Gastrocnemius medialis (tissue), 4 donors: ENCODE results near the gene IL2RA. TPM values are rescaled to one million over a fixed set of nuclear protein-coding genes. Genes with fewer than 3 reads are reported as not detected.

ENCODE experiments used
- ATAC-seq, 2 donors: fragments of 150-250 bp; one replicate each; pipeline ENCODE4 v1.9.1; 2016
- DNase-seq, 2 donors: peaks; one replicate each; pipeline ENCODE4 v3.0.0-alpha.2; 2019
- H3K27ac ChIP-seq, 4 donors: fragments of 200-600 bp; sonication (generic); 1 replicate in 1 of 4; 2 replicates in 3 of 4; pipeline ENCODE4 v1.5.1; 2016 to 2018; ENCODE audit warnings: mild to moderate bottlenecking in 2 of 4, moderate library complexity in 1 of 4
- H3K27me3 ChIP-seq, 3 donors: fragments of 200-600 bp; sonication (generic) in 2 of 3; 1 replicate in 1 of 3; 2 replicates in 2 of 3; pipeline versions ENCODE4 v1.5.1 to v1.6.0; 2016 to 2019; ENCODE audit warnings: mild to moderate bottlenecking in 1 of 3, moderate library complexity in 1 of 3
- H3K36me3 ChIP-seq, 2 donors: fragments of 200-600 bp; sonication (generic) in 1 of 2; one replicate each; pipeline ENCODE4 v1.5.1; 2017 to 2018
- H3K4me1 ChIP-seq, 2 donors: fragments of 200-600 bp; sonication (generic) in 1 of 2; one replicate each; pipeline ENCODE4 v1.5.1; 2016 to 2017; ENCODE audit warnings: mild to moderate bottlenecking in 2 of 2
- H3K4me3 ChIP-seq, 4 donors: fragments of 200-600 bp; sonication (generic) in 3 of 4; 1 replicate in 1 of 4; 2 replicates in 3 of 4; pipeline ENCODE4 v1.5.1; 2016 to 2019; ENCODE audit warnings: mild to moderate bottlenecking in 2 of 4
- H3K9me3 ChIP-seq, 3 donors: fragments of 200-600 bp; sonication (generic) in 2 of 3; 1 replicate in 1 of 3; 2 replicates in 2 of 3; pipeline ENCODE4 v1.5.1; 2016 to 2019
- POLR2A ChIP-seq, 2 donors: fragments of 450-650 bp; IDR thresholded peaks; one replicate each; pipeline ENCODE4 v1.6.1; 2017; ENCODE audit warnings: antibody characterized with exemption in 2 of 2, mild to moderate bottlenecking in 2 of 2, moderate library complexity in 2 of 2
- in situ Hi-C, 4 donors: fragments of 200-750 bp; cut with MboI; loops; one replicate each; pipeline versions ENCODE4 v1.15.0 to v1.8.0; 2017; ENCODE audit warnings: low sequenced_read_pairs in 4 of 4
- intact Hi-C: fragments of 100-400 bp; cut with DNase I; formaldehyde crosslinking; loops from one replicate; pipeline ENCODE4 v1.15.1; 2023; ENCODE audit warnings: low total_unique reads
- total RNA-seq, 4 donors: library from RNA; depleted of rRNA; stranded (reverse); fragments of >200 nt; gene quantifications; one replicate each; pipeline versions ENCODE4 v1.1.0 to v1.2.3, GENCODE V29; 2016
- TF ChIP-seq, protein P1 (sequence below), 5 experiments: fragments of 450-650 bp in 3 of 5; fragments of 200-600 bp in 2 of 5; sonication (generic) in 2 of 5; IDR thresholded peaks in 4 of 5; conservative IDR thresholded peaks in 1 of 5; 1 replicate in 4 of 5; 2 replicates in 1 of 5; pipeline ENCODE4 v1.5.1; 2016 to 2019; ENCODE audit warnings: antibody characterized with exemption in 5 of 5, mild to moderate bottlenecking in 3 of 5, moderate library complexity in 3 of 5

Gene IL2RA
- total RNA-seq, 4 donors from 2014 or later = 2.1 TPM; not detected in 3

DNA sequence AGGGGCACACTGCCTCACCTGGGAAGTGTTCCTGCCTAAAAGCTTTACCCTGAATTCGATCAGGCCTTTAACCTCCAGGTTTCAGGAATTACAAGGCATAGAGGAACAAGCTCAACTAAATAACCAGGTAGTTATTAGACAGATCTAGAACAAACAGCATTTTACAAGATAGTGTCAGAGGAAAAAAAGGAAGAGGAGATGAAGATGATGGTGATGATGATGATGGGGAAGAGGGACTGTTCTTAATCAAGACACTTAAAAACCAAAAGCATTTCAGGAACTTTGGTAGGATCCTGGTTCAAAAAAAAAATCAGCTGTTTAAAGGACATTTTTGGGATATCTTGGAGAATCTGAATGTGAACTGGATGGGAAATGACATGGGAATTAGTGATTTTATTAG is 38.2 kb upstream of the IL2RA start:
- DNase-seq (no peak), ATAC-seq (no peak)
- no peaks in the 10 kb centered on the region for H3K9me3 ChIP-seq
- peaks cover 11 to 18% of the 10 kb centered on the region in 2 donors for H3K4me1 ChIP-seq
- TF ChIP-seq POLR2A (IDR thresholded peaks at IDR 0.05) = no peak
- in situ Hi-C loops = loop anchor here in 3 of 4 donors (10.0 kb wide), 2 partner anchors 104 to 294 kb away; partner anchors contain the start of gene PFKFB3 (in 2 of the 3)
- H3K36me3 ChIP-seq = peaks cover 0 to 51% of the 10 kb centered on the region in 2 donors
- H3K27ac ChIP-seq = no peak overlapping the region
- H3K27me3 ChIP-seq = no peaks in the 10 kb centered on the region
- H3K4me3 ChIP-seq = no peak overlapping the region
- intact Hi-C loops = no loop called here

DNA sequence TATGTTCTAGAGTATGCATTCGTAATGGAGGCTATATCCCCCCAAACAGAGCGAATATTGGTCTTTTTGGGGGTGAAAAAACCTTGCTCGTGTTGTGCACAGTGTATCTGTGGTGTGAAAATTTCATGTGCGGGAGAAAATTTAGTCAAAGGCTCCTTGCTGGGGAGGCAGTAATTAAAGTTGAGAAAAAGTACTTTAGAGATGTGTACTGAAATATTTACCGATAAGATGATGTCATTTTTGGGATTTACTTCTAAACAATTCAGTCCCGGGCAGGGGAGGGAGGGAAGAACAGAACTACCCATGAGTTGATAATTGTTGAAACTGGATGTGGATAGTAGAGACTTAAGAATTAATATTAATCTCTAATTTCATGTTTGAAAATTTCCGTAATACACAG is 36.0 kb upstream of the IL2RA start:
- ATAC-seq = no peak
- peaks cover 19 to 36% of the 10 kb centered on the region in 2 donors for H3K4me1 ChIP-seq
- no peaks in the 10 kb centered on the region for H3K27me3 ChIP-seq
- H3K9me3 ChIP-seq = no peaks in the 10 kb centered on the region
- no peak overlapping the region for H3K4me3 ChIP-seq
- peaks cover 0 to 45% of the 10 kb centered on the region in 2 donors for H3K36me3 ChIP-seq
- intact Hi-C loops = no loop called here
- DNase-seq = no peak
- no peak for TF ChIP-seq POLR2A (IDR thresholded peaks at IDR 0.05)
- TF ChIP-seq, protein P1, sequence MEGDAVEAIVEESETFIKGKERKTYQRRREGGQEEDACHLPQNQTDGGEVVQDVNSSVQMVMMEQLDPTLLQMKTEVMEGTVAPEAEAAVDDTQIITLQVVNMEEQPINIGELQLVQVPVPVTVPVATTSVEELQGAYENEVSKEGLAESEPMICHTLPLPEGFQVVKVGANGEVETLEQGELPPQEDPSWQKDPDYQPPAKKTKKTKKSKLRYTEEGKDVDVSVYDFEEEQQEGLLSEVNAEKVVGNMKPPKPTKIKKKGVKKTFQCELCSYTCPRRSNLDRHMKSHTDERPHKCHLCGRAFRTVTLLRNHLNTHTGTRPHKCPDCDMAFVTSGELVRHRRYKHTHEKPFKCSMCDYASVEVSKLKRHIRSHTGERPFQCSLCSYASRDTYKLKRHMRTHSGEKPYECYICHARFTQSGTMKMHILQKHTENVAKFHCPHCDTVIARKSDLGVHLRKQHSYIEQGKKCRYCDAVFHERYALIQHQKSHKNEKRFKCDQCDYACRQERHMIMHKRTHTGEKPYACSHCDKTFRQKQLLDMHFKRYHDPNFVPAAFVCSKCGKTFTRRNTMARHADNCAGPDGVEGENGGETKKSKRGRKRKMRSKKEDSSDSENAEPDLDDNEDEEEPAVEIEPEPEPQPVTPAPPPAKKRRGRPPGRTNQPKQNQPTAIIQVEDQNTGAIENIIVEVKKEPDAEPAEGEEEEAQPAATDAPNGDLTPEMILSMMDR (IDR thresholded peaks at IDR 0.05 in 4 of 5, conservative IDR thresholded peaks at IDR 0.05 in 1 of 5) = no peak
- in situ Hi-C loops = no loop called here
- H3K27ac ChIP-seq = no peak overlapping the region

DNA sequence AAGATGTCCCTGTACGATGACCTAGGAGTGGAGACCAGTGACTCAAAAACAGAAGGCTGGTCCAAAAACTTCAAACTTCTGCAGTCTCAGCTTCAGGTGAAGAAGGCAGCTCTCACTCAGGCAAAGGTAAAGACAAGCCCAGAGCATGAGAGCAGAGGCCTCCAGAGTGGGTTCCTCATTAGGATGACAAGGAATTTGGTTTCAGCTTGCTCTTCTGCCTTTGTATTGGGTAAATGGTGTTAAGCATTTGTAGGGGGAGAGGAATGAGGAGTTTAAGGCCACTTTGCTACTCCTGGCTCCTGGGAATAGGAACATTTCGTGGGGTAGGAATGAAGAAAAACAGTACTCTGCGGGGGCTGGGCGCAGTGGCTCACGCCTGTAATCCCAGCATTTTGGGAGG is 34.9 kb upstream of the IL2RA start:
- H3K4me1 ChIP-seq = peaks cover 28 to 45% of the 10 kb centered on the region in 2 donors

DNA sequence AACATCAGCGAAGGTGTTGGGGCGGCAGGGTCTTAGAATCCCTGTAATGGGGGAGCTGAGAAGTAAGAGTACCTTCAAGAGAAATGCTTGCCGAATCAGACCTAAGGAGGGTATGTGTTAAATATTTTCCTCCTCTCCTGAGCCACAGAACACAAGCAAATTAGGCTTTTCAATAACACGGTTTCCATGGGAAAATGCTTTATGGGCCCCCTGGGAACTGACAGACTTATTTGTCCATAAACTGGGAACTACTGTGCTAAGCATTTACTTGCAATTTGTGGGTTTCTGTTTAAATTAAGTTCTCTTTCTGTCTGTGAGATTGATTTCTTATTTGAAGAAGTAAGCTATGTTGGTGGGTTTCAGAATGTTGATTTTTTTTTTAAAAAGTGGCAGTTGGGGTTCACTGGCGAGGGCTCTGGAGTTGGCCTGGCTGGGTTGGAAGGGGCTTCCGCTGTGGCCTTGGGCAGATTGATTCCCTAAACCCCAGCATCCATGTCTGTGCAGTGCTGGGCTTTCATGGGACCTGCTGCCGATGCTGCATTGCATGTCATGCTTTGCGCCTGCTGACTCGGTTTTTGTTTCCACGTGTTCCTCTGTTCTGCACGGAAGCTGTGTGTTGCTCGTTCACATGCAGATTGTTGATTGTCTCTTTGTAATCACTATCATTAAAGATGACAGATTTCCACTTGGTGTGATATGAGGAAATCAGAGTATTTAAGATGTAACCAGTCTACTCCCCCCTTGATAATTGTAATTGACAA is 33.8 kb upstream of the IL2RA start:
- peaks cover 0 to 25% of the 10 kb centered on the region in 2 donors for H3K36me3 ChIP-seq
- H3K4me3 ChIP-seq = no peak overlapping the region
- H3K27ac ChIP-seq = peak overlapping the region in 1 of 4 donors; percentile 14
- ATAC-seq (no peak), DNase-seq (no peak)
- intact Hi-C loops (no loop called here), in situ Hi-C loops (no loop called here)
- H3K9me3 ChIP-seq = no peaks in the 10 kb centered on the region
- no peaks in the 10 kb centered on the region for H3K27me3 ChIP-seq
- peaks cover 39 to 56% of the 10 kb centered on the region in 2 donors for H3K4me1 ChIP-seq
- no peak for TF ChIP-seq POLR2A (IDR thresholded peaks at IDR 0.05)
- TF ChIP-seq, protein P1 (IDR thresholded peaks at IDR 0.05 in 4 of 5, conservative IDR thresholded peaks at IDR 0.05 in 1 of 5) = no peak

More for the DNA sequence above, 34.9 kb upstream of the IL2RA start:
- intact Hi-C loops (no loop called here), in situ Hi-C loops (no loop called here)
- no peaks in the 10 kb centered on the region for H3K9me3 ChIP-seq
- H3K27ac ChIP-seq = no peak overlapping the region
- H3K4me3 ChIP-seq = no peak overlapping the region
- TF ChIP-seq, protein P1 (IDR thresholded peaks at IDR 0.05 in 4 of 5, conservative IDR thresholded peaks at IDR 0.05 in 1 of 5) = no peak
- no peak for TF ChIP-seq POLR2A (IDR thresholded peaks at IDR 0.05)
- H3K36me3 ChIP-seq = peaks cover 0 to 35% of the 10 kb centered on the region in 2 donors
- no peak for ATAC-seq
- no peaks in the 10 kb centered on the region for H3K27me3 ChIP-seq
- no peak for DNase-seq

DNA sequence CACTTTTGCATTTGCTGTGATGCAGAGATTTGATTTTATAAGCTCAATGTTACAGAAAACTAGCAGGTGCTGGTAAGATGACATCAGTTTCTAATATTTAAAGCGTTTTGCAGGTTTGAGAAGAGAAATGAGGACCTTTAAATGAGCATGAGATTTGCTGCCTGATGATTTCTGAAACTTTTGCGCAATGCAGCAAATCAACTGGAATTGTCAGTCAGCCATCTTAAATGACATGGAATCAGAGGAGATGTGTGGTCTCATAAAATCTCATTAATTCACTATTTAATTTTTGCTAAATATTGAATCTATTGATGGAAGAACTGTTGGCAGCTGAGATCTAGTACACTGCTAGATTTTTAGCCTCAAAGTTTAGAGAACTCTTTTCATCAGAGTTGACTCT is 30.6 kb upstream of the IL2RA start:
- in situ Hi-C loops (no loop called here), intact Hi-C loops (no loop called here)
- no peak for ATAC-seq
- Histone ChIP-seq H3K4me3 (no peak overlapping the region), H3K4me1 (peaks cover 52 to 69% of the 10 kb centered on the region in 2 donors), H3K27ac (peak overlapping the region in 3 of 4 donors; percentile 23 to 87 (median 42)), H3K27me3 (no peaks in the 10 kb centered on the region), H3K36me3 (peaks cover 0 to 8% of the 10 kb centered on the region in 2 donors), H3K9me3 (no peaks in the 10 kb centered on the region)
- DNase-seq = no peak
- TF ChIP-seq, protein P1 (IDR thresholded peaks at IDR 0.05 in 4 of 5, conservative IDR thresholded peaks at IDR 0.05 in 1 of 5) = no peak
- TF ChIP-seq POLR2A (IDR thresholded peaks at IDR 0.05) = no peak
